Measurements from ENCODE around the gene ARHGAP20. TPM values are rescaled to one million over a fixed set of nuclear protein-coding genes. Genes with fewer than 3 reads are reported as not detected.

Gene ARHGAP20
- total and polyA plus RNA-seq, 7 donors, result 0.29 to 5.9 (median 0.84) TPM

DNA sequence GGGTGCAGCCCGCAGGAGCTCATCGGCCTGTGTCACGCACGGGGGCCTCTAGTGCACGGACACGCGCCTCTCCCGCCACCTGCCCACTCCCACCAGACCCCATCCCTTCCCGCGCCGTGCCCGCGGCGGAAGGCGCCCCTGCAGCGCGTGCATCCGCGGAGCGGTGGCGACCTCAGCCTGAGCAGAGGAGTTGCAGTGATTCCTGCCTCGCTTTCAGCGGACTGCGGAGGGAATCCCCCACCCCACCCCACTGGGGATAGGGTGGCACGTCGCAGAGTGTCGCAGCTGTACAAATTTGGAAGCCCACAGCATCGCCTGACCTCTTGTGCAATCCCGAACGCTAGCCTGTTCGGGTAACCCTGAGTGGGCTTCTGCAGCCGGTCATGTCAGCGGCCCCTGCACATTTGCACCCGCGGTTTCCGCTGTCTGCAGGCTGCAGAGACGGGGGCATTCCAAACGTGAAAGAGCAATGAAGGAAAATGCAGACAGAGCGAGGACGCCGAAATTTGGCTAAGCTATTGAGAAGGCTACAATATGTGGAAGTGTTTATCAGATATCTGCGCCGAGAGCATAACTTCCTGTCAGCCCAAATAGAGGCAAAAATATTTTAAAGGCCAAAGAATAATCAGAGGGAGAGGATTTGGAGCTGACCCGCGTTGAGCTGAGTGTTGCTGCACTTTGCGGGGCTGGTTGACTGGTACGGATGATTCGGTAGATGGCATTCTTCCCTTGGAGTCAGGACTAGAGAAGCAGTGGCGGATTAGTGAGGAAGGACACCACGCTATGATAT is 617 bp upstream of the ARHGAP20 start:
- Histone ChIP-seq H3K27me3 (ENCODE audit: insufficient read depth in 3 of 3, low read length in 2 of 3) (no peaks in the 10 kb centered on the region), H3K27ac (peak overlapping the region; percentile 24), H3K36me3 (ENCODE audit: insufficient read depth in 1 of 2, low read depth in 1 of 2) (no peaks in the 10 kb centered on the region), H3K4me1 (peaks cover 6% of the 10 kb centered on the region), H3K9me3 (no peaks in the 10 kb centered on the region), H3K4me3 (peak overlapping the region; percentile 85)
- 0 to 1% (median 1%) methylated on average over 50 of the region's 50 CpGs for WGBS, 3 donors
- ATAC-seq (peak in 3 of 4 donors; percentile 28 to 56 (median 50)), DNase-seq (peak; percentile 13 to 60)
- TF ChIP-seq, protein P1, sequence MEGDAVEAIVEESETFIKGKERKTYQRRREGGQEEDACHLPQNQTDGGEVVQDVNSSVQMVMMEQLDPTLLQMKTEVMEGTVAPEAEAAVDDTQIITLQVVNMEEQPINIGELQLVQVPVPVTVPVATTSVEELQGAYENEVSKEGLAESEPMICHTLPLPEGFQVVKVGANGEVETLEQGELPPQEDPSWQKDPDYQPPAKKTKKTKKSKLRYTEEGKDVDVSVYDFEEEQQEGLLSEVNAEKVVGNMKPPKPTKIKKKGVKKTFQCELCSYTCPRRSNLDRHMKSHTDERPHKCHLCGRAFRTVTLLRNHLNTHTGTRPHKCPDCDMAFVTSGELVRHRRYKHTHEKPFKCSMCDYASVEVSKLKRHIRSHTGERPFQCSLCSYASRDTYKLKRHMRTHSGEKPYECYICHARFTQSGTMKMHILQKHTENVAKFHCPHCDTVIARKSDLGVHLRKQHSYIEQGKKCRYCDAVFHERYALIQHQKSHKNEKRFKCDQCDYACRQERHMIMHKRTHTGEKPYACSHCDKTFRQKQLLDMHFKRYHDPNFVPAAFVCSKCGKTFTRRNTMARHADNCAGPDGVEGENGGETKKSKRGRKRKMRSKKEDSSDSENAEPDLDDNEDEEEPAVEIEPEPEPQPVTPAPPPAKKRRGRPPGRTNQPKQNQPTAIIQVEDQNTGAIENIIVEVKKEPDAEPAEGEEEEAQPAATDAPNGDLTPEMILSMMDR (IDR thresholded peaks at IDR 0.05), result no peak
- intact Hi-C loops (cut with DNase I), result loop anchor here in 1 of 2 donors (5.0 kb wide), 1 partner anchor 514 kb away; no protein-coding TSS in a partner anchor

DNA sequence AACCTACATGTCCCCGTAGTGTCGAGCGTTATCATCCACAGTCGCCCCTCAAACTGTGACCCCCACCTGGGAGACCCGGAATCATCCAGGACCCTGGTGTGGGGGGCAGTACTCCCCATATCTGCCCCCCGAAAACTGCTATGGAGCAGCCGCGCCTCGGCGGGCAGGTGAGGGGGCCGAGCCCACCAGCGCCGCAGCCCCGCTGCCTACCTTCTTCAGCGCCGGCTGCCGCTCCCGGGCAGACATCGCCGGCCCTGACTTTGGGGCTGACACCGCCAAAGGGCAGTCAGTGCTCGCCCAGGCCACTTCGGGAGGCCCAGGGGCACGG is 825 bp downstream of the ARHGAP20 start:
- TF ChIP-seq, protein P1 (IDR thresholded peaks at IDR 0.05), result no peak
- H3K27me3 ChIP-seq (ENCODE audit: insufficient read depth in 3 of 3, low read length in 2 of 3), result no peaks in the 10 kb centered on the region
- peak overlapping the region; percentile 85 for H3K4me3 ChIP-seq
- DNase-seq, result no peak
- no peaks in the 10 kb centered on the region for H3K9me3 ChIP-seq
- 0 to 1% (median 0%) methylated on average over 22 to 24 of the region's 24 CpGs for WGBS, 3 donors
- H3K36me3 ChIP-seq (ENCODE audit: insufficient read depth in 1 of 2, low read depth in 1 of 2), result no peaks in the 10 kb centered on the region
- ATAC-seq, result no peak
- intact Hi-C loops (cut with DNase I), result loop anchor here in 1 of 2 donors (5.0 kb wide), 1 partner anchor 516 kb away; no protein-coding TSS in a partner anchor
- peak overlapping the region; percentile 75 for H3K27ac ChIP-seq
- peaks cover 6% of the 10 kb centered on the region for H3K4me1 ChIP-seq

DNA sequence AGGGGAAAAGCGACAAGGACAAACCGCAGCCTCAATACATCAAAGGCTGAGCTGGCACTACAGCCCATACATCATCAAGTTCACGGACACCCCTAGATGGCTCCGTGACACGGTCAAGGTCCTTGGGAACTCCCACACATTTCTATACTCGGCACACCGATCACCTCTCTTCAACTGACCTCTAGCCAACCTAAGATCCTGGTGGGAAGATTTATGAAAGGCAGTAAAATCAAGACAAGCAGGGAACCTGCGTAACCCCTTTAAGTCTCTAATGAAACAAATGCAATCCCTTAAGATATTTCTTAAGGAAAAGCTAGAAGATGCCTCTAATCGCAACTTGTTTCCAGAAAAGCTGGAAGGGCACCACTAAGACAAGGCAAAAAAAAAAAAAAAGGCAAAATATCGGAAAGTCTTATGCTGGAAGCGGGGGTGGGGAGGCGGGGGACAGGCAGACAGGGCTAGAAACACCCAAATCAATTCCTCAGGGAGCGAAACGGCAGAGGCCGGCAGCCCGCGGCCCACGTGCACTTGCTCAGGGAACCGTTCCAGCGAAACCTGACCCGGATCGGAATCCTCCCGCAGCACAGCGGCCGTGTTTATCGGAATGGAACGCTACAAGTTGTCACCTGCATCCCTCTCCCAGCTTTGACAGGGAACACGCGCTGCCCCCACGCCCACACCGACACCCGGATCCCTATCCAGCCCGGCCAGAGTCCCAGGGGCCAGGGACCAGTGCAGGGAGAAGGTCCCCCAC is 1.4 kb downstream of the ARHGAP20 start:
- Histone ChIP-seq H3K4me1 (peaks cover 6% of the 10 kb centered on the region), H3K9me3 (no peaks in the 10 kb centered on the region), H3K27ac (peak overlapping the region; percentile 75), H3K4me3 (peak overlapping the region; percentile 85), H3K27me3 (ENCODE audit: insufficient read depth in 3 of 3, low read length in 2 of 3) (no peaks in the 10 kb centered on the region), H3K36me3 (ENCODE audit: insufficient read depth in 1 of 2, low read depth in 1 of 2) (no peaks in the 10 kb centered on the region)
- DNase-seq, result peak; percentile 53 to 83
- 10 to 16% (median 10%) methylated on average over 30 to 33 of the region's 33 CpGs for WGBS, 3 donors
- ATAC-seq, result peak; percentile 46 to 75 (median 65)
- intact Hi-C loops (cut with DNase I), result loop anchor here in 1 of 2 donors (5.0 kb wide), 1 partner anchor 516 kb away; no protein-coding TSS in a partner anchor
- TF ChIP-seq, protein P1 (IDR thresholded peaks at IDR 0.05), result no peak

DNA sequence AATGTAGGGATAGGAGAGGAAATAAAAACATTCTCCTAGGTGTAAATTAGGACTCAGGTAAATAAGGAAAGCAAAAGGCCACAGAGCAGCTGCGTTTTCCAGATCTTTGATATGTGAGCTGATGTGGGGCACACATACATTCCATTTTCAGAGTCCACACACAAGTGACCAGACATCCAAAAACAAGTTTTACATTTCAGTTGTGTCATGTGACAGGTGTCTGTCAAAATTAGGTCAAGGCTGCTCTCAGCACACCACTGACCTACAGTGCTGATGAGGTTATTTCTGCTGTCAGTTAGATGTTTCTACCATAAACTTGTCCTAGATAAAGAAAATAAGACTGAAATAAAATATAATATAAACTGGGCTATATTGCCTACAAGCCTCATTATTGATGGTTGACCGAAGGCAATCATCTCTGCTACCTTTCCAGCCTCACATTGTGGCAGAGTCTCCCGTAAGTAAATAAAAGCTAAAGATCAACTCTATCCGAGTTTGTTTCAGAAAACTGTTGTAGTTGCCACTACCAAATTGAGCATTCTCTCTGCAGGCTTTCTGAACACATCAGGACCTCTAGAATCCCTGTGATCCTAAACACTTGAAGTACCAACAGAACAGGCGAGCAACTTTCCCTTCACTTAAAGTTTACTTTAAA is 7.9 kb downstream of the ARHGAP20 start:
- no peak for DNase-seq
- H3K27me3 ChIP-seq (ENCODE audit: insufficient read depth in 3 of 3, low read length in 2 of 3), result no peaks in the 10 kb centered on the region
- intact Hi-C loops (cut with DNase I), result no loop called here
- H3K9me3 ChIP-seq, result no peaks in the 10 kb centered on the region
- no peaks in the 10 kb centered on the region for H3K36me3 ChIP-seq (ENCODE audit: insufficient read depth in 1 of 2, low read depth in 1 of 2)
- WGBS, 3 donors, result 58 to 71% (median 64%) methylated on average over 5 of the region's 5 CpGs
- peak overlapping the region; percentile 67 for H3K27ac ChIP-seq
- H3K4me1 ChIP-seq, result peaks cover 20% of the 10 kb centered on the region
- TF ChIP-seq, protein P1 (IDR thresholded peaks at IDR 0.05), result no peak
- H3K4me3 ChIP-seq, result no peak overlapping the region
- ATAC-seq, result peak in 3 of 4 donors; percentile 49 to 98 (median 89)
